Endodermal cell (in vitro differentiated cells): ENCODE data around the gene SART1. TPM values are rescaled to one million over a fixed set of nuclear protein-coding genes. Genes with fewer than 3 reads are reported as not detected.

Source experiments
- DNase-seq: peaks from one replicate; pipeline ENCODE4 v3.0.0-alpha.2; 2017
- H3K27ac ChIP-seq: 2 replicates; pipeline ENCODE4 v1.5.1; 2013; ENCODE audit warnings: mild to moderate bottlenecking, low read depth, low read length, moderate library complexity
- H3K27me3 ChIP-seq: 2 replicates; pipeline ENCODE4 v1.6.1; 2013; ENCODE audit warnings: mild to moderate bottlenecking, low read length, moderate library complexity; ENCODE audit not compliant: insufficient read depth, control insufficient read depth, poor library complexity, severe bottlenecking
- H3K36me3 ChIP-seq: 2 replicates; pipeline ENCODE4 v1.7.0; 2013; ENCODE audit warnings: mild to moderate bottlenecking, low read length, moderate library complexity; ENCODE audit not compliant: control insufficient read depth, insufficient read depth
- H3K4me1 ChIP-seq: one replicate; pipeline ENCODE4 v1.7.0; 2013; ENCODE audit warnings: low read length; ENCODE audit not compliant: control insufficient read depth, insufficient read depth
- H3K4me3 ChIP-seq: 2 replicates; pipeline ENCODE4 v1.5.1; 2013; ENCODE audit warnings: mild to moderate bottlenecking, low read length, moderate library complexity
- H3K9ac ChIP-seq: 2 replicates; pipeline ENCODE4 v1.6.1; 2013; ENCODE audit warnings: mild to moderate bottlenecking, low read length, moderate library complexity; ENCODE audit not compliant: poor library complexity, severe bottlenecking; ENCODE audit errors: extremely low read depth
- H3K9me3 ChIP-seq: 2 replicates; pipeline ENCODE4 v1.6.1; 2013; ENCODE audit warnings: mild to moderate bottlenecking, low read length, moderate library complexity; ENCODE audit not compliant: control insufficient read depth
- H3K27ac Mint-ChIP-seq: 2 replicates; pipeline ENCODE4 v1.8.0; 2020; ENCODE audit warnings: mixed read lengths
- H3K27me3 Mint-ChIP-seq: 2 replicates; pipeline ENCODE4 v1.8.0; 2021; ENCODE audit warnings: mild to moderate bottlenecking, mixed read lengths; ENCODE audit not compliant: insufficient read depth
- H3K36me3 Mint-ChIP-seq: 2 replicates; pipeline ENCODE4 v1.8.0; 2020; ENCODE audit warnings: low read depth, mixed read lengths
- H3K4me1 Mint-ChIP-seq: 2 replicates; pipeline ENCODE4 v1.8.0; 2020; ENCODE audit warnings: mixed read lengths
- H3K4me3 Mint-ChIP-seq: 2 replicates; pipeline ENCODE4 v1.8.0; 2020; ENCODE audit warnings: mild to moderate bottlenecking, moderate library complexity, mixed read lengths
- H3K9me3 Mint-ChIP-seq: 2 replicates; pipeline ENCODE4 v1.8.0; 2020; ENCODE audit warnings: mild to moderate bottlenecking, mixed read lengths
- CTCF ChIP-seq: fragments of 200-600 bp; sonication (generic); conservative IDR thresholded peaks from 2 replicates; pipeline ENCODE4 v1.5.0; 2021; ENCODE audit warnings: antibody characterized with exemption, mild to moderate bottlenecking
- WGBS, 2 experiments: methylation state at CpG; one replicate each; pipeline versions ENCODE4 v1.1.5 to v1.1.7; 2013; ENCODE audit warnings: missing lambda C conversion rate in 2 of 2, mixed read lengths in 1 of 2; ENCODE audit not compliant: insufficient coverage in 1 of 2, insufficient read length in 1 of 2; 5-methylcytosine and 5-hydroxymethylcytosine counted together
- total RNA-seq, 2 donors: library from RNA; stranded (reverse); fragmentation: NEBNext Ultra II Directional in 1 of 2; extraction: Animal tissue kit (Norgen Biotek cat#: 25700) in 1 of 2; gene quantifications; 2 replicates in 1 of 2; 3 replicates in 1 of 2; pipeline ENCODE4 v1.2.1, GENCODE V29; 2021

Gene SART1
- total RNA-seq, 2 donors from 2014 or later, result 50.6 to 52.0 TPM

- H3K4me1 Mint-ChIP-seq, result peaks cover 48% of the 10 kb centered on the region
- H3K9me3 ChIP-seq, result no peaks in the 10 kb centered on the region
- peaks cover 27% of the 10 kb centered on the region for H3K4me1 ChIP-seq
- H3K9me3 Mint-ChIP-seq, result no peaks in the 10 kb centered on the region
- H3K4me3 ChIP-seq, result peak overlapping the region; percentile 12
- no peaks in the 10 kb centered on the region for H3K27me3 ChIP-seq
- H3K27ac Mint-ChIP-seq, result peak overlapping the region; percentile 95
- H3K36me3 ChIP-seq, result peaks cover 22% of the 10 kb centered on the region
- TF ChIP-seq CTCF, result no peak
- H3K9ac ChIP-seq, result peak overlapping the region; percentile 44
- peak overlapping the region; percentile 12 for H3K4me3 Mint-ChIP-seq
- 82 to 89% methylated on average over 3 to 4 of the region's 4 CpGs for WGBS, 2 experiments
- peaks cover 6% of the 10 kb centered on the region for H3K27me3 Mint-ChIP-seq
- DNase-seq, result no peak
- H3K27ac ChIP-seq, result no peak overlapping the region
- peaks cover 19% of the 10 kb centered on the region for H3K36me3 Mint-ChIP-seq
Measured at GRCh38 chr11:66006891-66007176, 45.3 kb downstream of the SART1 start.

GRCh38 chr11:66007201-66007634, 45.7 kb downstream of the SART1 start:
- Histone ChIP-seq H3K4me1 (peaks cover 27% of the 10 kb centered on the region), H3K27ac (no peak overlapping the region), H3K9ac (peak overlapping the region; percentile 44), H3K27me3 (no peaks in the 10 kb centered on the region), H3K36me3 (peaks cover 22% of the 10 kb centered on the region), H3K9me3 (no peaks in the 10 kb centered on the region), H3K4me3 (peak overlapping the region; percentile 12)
- Mint-ChIP-seq H3K4me1 (peaks cover 48% of the 10 kb centered on the region), H3K27me3 (peaks cover 8% of the 10 kb centered on the region), H3K36me3 (peaks cover 19% of the 10 kb centered on the region), H3K4me3 (peak overlapping the region; percentile 12), H3K27ac (peak overlapping the region; percentile 95), H3K9me3 (no peaks in the 10 kb centered on the region)
- TF ChIP-seq CTCF, result no peak
- 37 to 55% methylated on average over 4 to 5 of the region's 5 CpGs for WGBS, 2 experiments
- peak; percentile 83 for DNase-seq

DNA sequence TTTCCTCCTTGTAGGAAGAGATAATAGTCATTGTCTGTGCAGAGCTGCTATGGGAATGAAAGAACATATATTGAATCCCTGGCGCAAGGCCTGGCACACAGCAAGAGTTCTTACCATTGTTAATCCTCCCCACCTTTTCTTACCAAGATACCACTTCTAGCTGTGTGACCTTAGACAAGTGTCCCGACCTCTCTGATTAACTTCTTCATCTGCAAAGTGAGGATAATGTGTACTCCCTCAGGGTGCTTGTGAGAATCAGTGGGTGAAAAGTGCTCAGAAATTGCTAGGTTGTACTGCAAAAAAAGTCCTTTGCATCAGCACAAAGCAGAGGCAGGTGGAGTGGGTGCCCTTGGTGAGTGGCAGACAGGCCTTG, 46.5 kb downstream of the SART1 start:
- H3K27me3 Mint-ChIP-seq, result peaks cover 8% of the 10 kb centered on the region
- H3K27me3 ChIP-seq, result no peaks in the 10 kb centered on the region
- peaks cover 22% of the 10 kb centered on the region for H3K36me3 ChIP-seq
- peaks cover 45% of the 10 kb centered on the region for H3K4me1 Mint-ChIP-seq
- H3K4me3 ChIP-seq, result no peak overlapping the region
- no peak for TF ChIP-seq CTCF
- H3K9me3 Mint-ChIP-seq, result no peaks in the 10 kb centered on the region
- no peak for DNase-seq
- H3K36me3 Mint-ChIP-seq, result peaks cover 19% of the 10 kb centered on the region
- WGBS, 2 experiments, result 82 to 97% methylated on average over 2 of the region's 2 CpGs
- peak overlapping the region; percentile 32 for H3K27ac Mint-ChIP-seq
- H3K4me3 Mint-ChIP-seq, result no peak overlapping the region
- H3K4me1 ChIP-seq, result peaks cover 30% of the 10 kb centered on the region
- no peaks in the 10 kb centered on the region for H3K9me3 ChIP-seq
- H3K9ac ChIP-seq, result no peak overlapping the region
- H3K27ac ChIP-seq, result no peak overlapping the region
